NCI-H128 (cell line): ENCODE data around the gene THADA.

Experiments
- DNase-seq: peaks from one replicate; lab custom pipeline; 2025; ENCODE audit not compliant: unreplicated experiment; lab: John Stamatoyannopoulos, UW

The THADA gene

GRCh38 chr2:43332653-43333052, 263.2 kb downstream of the THADA start:
- no peak for DNase-seq

- no peak for DNase-seq
Observed at GRCh38 chr2:43331422-43331821, 264.4 kb downstream of the THADA start.

GRCh38 chr2:43329637-43330036, 266.2 kb downstream of the THADA start:
- DNase-seq, result no peak

GRCh38 chr2:43328832-43329231, 267.0 kb downstream of the THADA start:
- DNase-seq, result no peak

- DNase-seq, result no peak
Observed at GRCh38 chr2:43328133-43328532, 267.7 kb downstream of the THADA start.

GRCh38 chr2:43327119-43327518, 268.7 kb downstream of the THADA start:
- no peak for DNase-seq

- no peak for DNase-seq
Observed at GRCh38 chr2:43326101-43326825, 269.6 kb downstream of the THADA start.

- no peak for DNase-seq
Observed at GRCh38 chr2:43325107-43325811, 270.6 kb downstream of the THADA start.

- no peak for DNase-seq
Observed at GRCh38 chr2:43324259-43325106, 271.4 kb downstream of the THADA start.

GRCh38 chr2:43323857-43324256, 272.0 kb downstream of the THADA start:
- DNase-seq, result no peak

GRCh38 chr2:43321446-43321845, 274.4 kb downstream of the THADA start:
- no peak for DNase-seq

- no peak for DNase-seq
Observed at GRCh38 chr2:43319541-43319940, 276.3 kb downstream of the THADA start.

- DNase-seq, result no peak
Observed at GRCh38 chr2:43318791-43319190, 277.0 kb downstream of the THADA start.

- no peak for DNase-seq
Observed at GRCh38 chr2:43317680-43318079, 278.2 kb downstream of the THADA start.

- no peak for DNase-seq
Observed at GRCh38 chr2:43317194-43317593, 278.6 kb downstream of the THADA start.

- no peak for DNase-seq
Observed at GRCh38 chr2:43315482-43315881, 280.4 kb downstream of the THADA start.

- DNase-seq, result no peak
Observed at GRCh38 chr2:43314299-43314927, 281.4 kb downstream of the THADA start.

GRCh38 chr2:43313642-43314017, 282.2 kb downstream of the THADA start:
- no peak for DNase-seq

- DNase-seq, result no peak
Observed at GRCh38 chr2:43312755-43313641, 282.8 kb downstream of the THADA start.

- DNase-seq, result no peak
Observed at GRCh38 chr2:43311276-43311675, 284.6 kb downstream of the THADA start.
